ENCODE measurements around the gene MAD1L1.

DNA sequence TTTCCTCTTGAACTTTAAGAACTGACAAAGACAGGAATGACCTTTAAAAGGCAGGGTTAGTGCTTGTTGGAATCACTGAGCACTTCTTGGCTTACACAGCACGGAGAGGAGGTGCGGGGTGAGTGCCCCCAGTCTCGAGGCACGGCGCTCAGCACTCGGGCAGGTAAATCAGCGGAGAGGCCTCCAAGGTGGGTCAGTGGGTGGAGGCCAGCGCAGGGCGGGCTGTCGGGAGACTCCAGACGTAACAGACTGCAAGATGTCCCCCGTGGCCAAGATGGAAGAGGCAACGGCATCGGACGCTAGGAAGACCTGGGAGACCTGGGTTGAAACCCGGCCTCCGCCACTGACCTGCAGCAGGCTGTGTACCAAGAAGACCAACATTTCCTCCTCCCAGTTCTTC lies 149.4 kb downstream of the MAD1L1 start:
- TF ChIP-seq, protein P1, sequence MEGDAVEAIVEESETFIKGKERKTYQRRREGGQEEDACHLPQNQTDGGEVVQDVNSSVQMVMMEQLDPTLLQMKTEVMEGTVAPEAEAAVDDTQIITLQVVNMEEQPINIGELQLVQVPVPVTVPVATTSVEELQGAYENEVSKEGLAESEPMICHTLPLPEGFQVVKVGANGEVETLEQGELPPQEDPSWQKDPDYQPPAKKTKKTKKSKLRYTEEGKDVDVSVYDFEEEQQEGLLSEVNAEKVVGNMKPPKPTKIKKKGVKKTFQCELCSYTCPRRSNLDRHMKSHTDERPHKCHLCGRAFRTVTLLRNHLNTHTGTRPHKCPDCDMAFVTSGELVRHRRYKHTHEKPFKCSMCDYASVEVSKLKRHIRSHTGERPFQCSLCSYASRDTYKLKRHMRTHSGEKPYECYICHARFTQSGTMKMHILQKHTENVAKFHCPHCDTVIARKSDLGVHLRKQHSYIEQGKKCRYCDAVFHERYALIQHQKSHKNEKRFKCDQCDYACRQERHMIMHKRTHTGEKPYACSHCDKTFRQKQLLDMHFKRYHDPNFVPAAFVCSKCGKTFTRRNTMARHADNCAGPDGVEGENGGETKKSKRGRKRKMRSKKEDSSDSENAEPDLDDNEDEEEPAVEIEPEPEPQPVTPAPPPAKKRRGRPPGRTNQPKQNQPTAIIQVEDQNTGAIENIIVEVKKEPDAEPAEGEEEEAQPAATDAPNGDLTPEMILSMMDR (conservative IDR thresholded peaks at IDR 0.05 in 1 of 2, IDR thresholded peaks at IDR 0.05 in 1 of 2; ENCODE audit: low read depth in 1 of 2, low read length in 2 of 2): no peak
- TF ChIP-seq EZH2 (IDR thresholded peaks at IDR 0.05; ENCODE audit: low read length, missing control alignments): no peak

Data from fibroblast of lung (primary cell).